PC-3 (cell line): ENCODE results near the gene ESPNL. TPM values are rescaled to one million over a fixed set of nuclear protein-coding genes. Genes with fewer than 3 reads are reported as not detected.

Source experiments
- ATAC-seq: fragments of 200-7000 bp; cut with Tn5 transposase; 2 replicates; pipeline ENCODE4 v1.9.1; 2020; ENCODE audit warnings: mild to moderate bottlenecking, moderate library complexity
- BruUV-seq: library from RNA; stranded (reverse); fragments of 400-500 nt; replicated peaks from 2 replicates; lab custom pipeline; 2021; lab: Mats Ljungman, UMichigan
- CTCF ChIA-PET: fragments of 300-600 bp; sonication (Branson Sonifier 250); formaldehyde crosslinking; loops from one replicate; lab custom pipeline; 2022; ENCODE audit warnings: antibody characterized with exemption; lab: Charles Lee
- POLR2A ChIA-PET: fragments of 300-600 bp; sonication (Branson Sonifier 250); formaldehyde crosslinking; loops from one replicate; lab custom pipeline; 2022; ENCODE audit warnings: antibody characterized with exemption; ENCODE audit not compliant: unreplicated experiment; lab: Charles Lee
- DNase-seq: peaks from one replicate; pipeline ENCODE4 v3.0.0-alpha.2; 2015
- H2AFZ ChIP-seq: fragments of 300-600 bp; sonication (generic); 2 replicates; pipeline ENCODE4 v1.6.0; 2016; ENCODE audit warnings: antibody characterized with exemption, low read length
- H3F3A ChIP-seq: fragments of 300-600 bp; sonication (generic); one replicate; pipeline ENCODE4 v1.6.0; 2017; ENCODE audit warnings: antibody characterized with exemption, low read length, control low read depth, mild to moderate bottlenecking; ENCODE audit not compliant: unreplicated experiment
- H3K27ac ChIP-seq: fragments of 300-600 bp; sonication (generic); 2 replicates; pipeline ENCODE4 v1.5.1; 2016; ENCODE audit warnings: mild to moderate bottlenecking, low read length
- H3K27me3 ChIP-seq: fragments of 300-600 bp; sonication (generic); 2 replicates; pipeline ENCODE4 v1.6.1; 2016; ENCODE audit warnings: low read length, mixed read lengths
- H3K36me3 ChIP-seq: fragments of 300-600 bp; sonication (generic); 2 replicates; pipeline ENCODE4 v1.6.1; 2016; ENCODE audit warnings: low read depth, mixed run types, low read length, mixed read lengths
- H3K4me1 ChIP-seq: fragments of 300-600 bp; sonication (generic); 2 replicates; pipeline ENCODE4 v1.5.1; 2016; ENCODE audit warnings: low read length; ENCODE audit not compliant: insufficient read depth
- H3K4me2 ChIP-seq: fragments of 300-600 bp; sonication (generic); 2 replicates; pipeline ENCODE4 v1.6.0; 2016; ENCODE audit warnings: low read length
- H3K4me3 ChIP-seq: fragments of 300-600 bp; sonication (generic); 2 replicates; pipeline ENCODE4 v1.5.1; 2016; ENCODE audit warnings: mild to moderate bottlenecking, low read length, mixed read lengths
- H3K79me2 ChIP-seq: fragments of 300-600 bp; sonication (generic); 2 replicates; pipeline ENCODE4 v1.6.1; 2017; ENCODE audit warnings: low read length, mixed read lengths
- H3K9ac ChIP-seq: fragments of 300-600 bp; sonication (generic); 2 replicates; pipeline ENCODE4 v1.6.0; 2016; ENCODE audit warnings: mild to moderate bottlenecking, low read length
- H3K9me2 ChIP-seq: fragments of 300-600 bp; sonication (generic); replicated peaks from 2 replicates; pipeline ENCODE4 v1.6.1; 2016; ENCODE audit warnings: mixed run types, low read length, mixed read lengths
- H3K9me3 ChIP-seq: fragments of 300-600 bp; sonication (generic); 2 replicates; pipeline ENCODE4 v1.6.1; 2016; ENCODE audit warnings: low read length, mixed read lengths
- H4K20me1 ChIP-seq: fragments of 300-600 bp; sonication (generic); 2 replicates; pipeline ENCODE4 v1.6.1; 2016; ENCODE audit warnings: low read length, mixed read lengths
- EZH2 ChIP-seq: fragments of 300-600 bp; sonication (generic); IDR thresholded peaks from one replicate; pipeline ENCODE4 v1.6.1; 2017; ENCODE audit warnings: antibody characterized with exemption, mild to moderate bottlenecking, low read length; ENCODE audit not compliant: unreplicated experiment
- EZH2phosphoT487 ChIP-seq: fragments of 300-600 bp; sonication (generic); IDR thresholded peaks from 2 replicates; pipeline ENCODE4 v1.6.1; 2018; ENCODE audit warnings: mild to moderate bottlenecking, antibody characterized with exemption, low read length, borderline replicate concordance
- intact Hi-C: fragments of 100-400 bp; cut with micrococcal nuclease; formaldehyde crosslinking; loops from 2 replicates; pipeline ENCODE4 v1.9.0; 2023
- total RNA-seq: library from RNA; depleted of rRNA; stranded (reverse); fragments of >200 nt; gene quantifications from 2 replicates; pipeline ENCODE4 v1.2.3, GENCODE V29; 2014
- TF ChIP-seq, protein P1 (sequence below): fragments of 300-600 bp; sonication (generic); conservative IDR thresholded peaks from 2 replicates; pipeline ENCODE4 v1.5.1; 2017; ENCODE audit warnings: antibody characterized with exemption, low read depth, mild to moderate bottlenecking, low read length

ESPNL gene
- total RNA-seq, 1 experiment from 2014 or later = not detected

DNA sequence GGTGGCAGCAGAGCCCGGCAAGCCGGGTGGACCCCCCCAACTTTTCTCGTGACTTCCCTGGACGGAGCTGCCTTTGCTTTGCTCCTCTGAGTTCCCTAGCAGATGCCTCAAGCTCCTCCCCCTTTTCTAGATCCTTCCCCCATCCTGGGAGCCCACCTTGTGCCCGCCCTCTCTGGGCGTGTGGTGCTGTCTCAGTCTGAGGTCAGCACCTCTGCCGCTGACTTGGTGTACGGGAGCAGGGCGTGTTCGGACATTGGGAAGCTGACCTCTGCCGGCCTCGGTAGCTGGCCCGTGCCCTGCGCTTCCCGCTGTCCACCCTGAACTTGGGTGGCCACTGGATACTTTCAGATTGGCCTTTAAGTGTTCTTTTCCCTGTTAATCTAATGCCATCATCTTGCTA is 19.6 kb upstream of the ESPNL start:
- peaks cover 9% of the 10 kb centered on the region for H3K36me3 ChIP-seq
- ChIA-PET CTCF (no interaction called here), POLR2A (no interaction called here)

DNA sequence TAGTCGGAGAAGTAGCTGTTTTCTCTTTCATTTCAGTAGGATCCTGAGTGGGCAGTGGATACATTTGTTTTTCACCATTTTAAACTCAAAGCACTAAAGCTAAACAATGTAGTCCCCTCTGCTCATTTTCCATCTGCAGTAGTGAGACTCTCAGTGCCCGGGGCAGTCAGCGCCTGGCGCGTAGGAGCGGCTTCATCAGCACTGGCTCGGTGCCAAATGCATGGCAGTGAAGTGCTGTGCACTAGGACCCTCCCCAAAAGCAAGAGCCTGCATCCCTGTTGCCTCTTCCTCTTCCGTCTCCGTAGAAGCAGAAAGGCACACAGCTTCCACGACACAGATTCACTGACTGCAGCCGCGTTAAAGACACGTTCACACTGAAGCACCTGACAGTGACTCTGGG is 19.0 kb upstream of the ESPNL start:
- BruUV-seq = no TSS peak
- H4K20me1 ChIP-seq = no peaks in the 10 kb centered on the region
- no peaks in the 10 kb centered on the region for H3F3A ChIP-seq
- no peaks in the 10 kb centered on the region for H3K79me2 ChIP-seq
- H3K4me3 ChIP-seq = no peak overlapping the region
- no peak overlapping the region for H2AFZ ChIP-seq
- intact Hi-C loops = no loop called here
- H3K4me1 ChIP-seq = peaks cover 11% of the 10 kb centered on the region; the same call in 1 of the 2 replicates
- no peaks in the 10 kb centered on the region for H3K9me2 ChIP-seq
- no peak overlapping the region for H3K9ac ChIP-seq
- TF ChIP-seq, protein P1, sequence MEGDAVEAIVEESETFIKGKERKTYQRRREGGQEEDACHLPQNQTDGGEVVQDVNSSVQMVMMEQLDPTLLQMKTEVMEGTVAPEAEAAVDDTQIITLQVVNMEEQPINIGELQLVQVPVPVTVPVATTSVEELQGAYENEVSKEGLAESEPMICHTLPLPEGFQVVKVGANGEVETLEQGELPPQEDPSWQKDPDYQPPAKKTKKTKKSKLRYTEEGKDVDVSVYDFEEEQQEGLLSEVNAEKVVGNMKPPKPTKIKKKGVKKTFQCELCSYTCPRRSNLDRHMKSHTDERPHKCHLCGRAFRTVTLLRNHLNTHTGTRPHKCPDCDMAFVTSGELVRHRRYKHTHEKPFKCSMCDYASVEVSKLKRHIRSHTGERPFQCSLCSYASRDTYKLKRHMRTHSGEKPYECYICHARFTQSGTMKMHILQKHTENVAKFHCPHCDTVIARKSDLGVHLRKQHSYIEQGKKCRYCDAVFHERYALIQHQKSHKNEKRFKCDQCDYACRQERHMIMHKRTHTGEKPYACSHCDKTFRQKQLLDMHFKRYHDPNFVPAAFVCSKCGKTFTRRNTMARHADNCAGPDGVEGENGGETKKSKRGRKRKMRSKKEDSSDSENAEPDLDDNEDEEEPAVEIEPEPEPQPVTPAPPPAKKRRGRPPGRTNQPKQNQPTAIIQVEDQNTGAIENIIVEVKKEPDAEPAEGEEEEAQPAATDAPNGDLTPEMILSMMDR = no peak
- TF ChIP-seq EZH2phosphoT487 (no peak), EZH2 (no peak)
- no peaks in the 10 kb centered on the region for H3K27me3 ChIP-seq
- no peak overlapping the region for H3K27ac ChIP-seq
- peaks cover 9% of the 10 kb centered on the region for H3K36me3 ChIP-seq
- no peaks in the 10 kb centered on the region for H3K9me3 ChIP-seq
- ChIA-PET CTCF (no interaction called here), POLR2A (no interaction called here)
- no peak overlapping the region for H3K4me2 ChIP-seq
- ATAC-seq (no peak), DNase-seq (no peak)

More for the DNA sequence above, 19.6 kb upstream of the ESPNL start:
- Histone ChIP-seq H3K27ac (no peak overlapping the region), H3K4me1 (peaks cover 16% of the 10 kb centered on the region; the same call in 1 of the 2 replicates), H3K27me3 (no peaks in the 10 kb centered on the region), H3F3A (no peaks in the 10 kb centered on the region), H3K79me2 (no peaks in the 10 kb centered on the region), H3K4me3 (no peak overlapping the region), H2AFZ (no peak overlapping the region), H3K9me2 (no peaks in the 10 kb centered on the region), H4K20me1 (no peaks in the 10 kb centered on the region), H3K9ac (no peak overlapping the region), H3K9me3 (no peaks in the 10 kb centered on the region), H3K4me2 (no peak overlapping the region)
- DNase-seq (no peak), ATAC-seq (no peak)
- TF ChIP-seq, protein P1 = no peak
- TF ChIP-seq EZH2 (no peak), EZH2phosphoT487 (no peak)
- intact Hi-C loops = no loop called here
- BruUV-seq = no TSS peak

DNA sequence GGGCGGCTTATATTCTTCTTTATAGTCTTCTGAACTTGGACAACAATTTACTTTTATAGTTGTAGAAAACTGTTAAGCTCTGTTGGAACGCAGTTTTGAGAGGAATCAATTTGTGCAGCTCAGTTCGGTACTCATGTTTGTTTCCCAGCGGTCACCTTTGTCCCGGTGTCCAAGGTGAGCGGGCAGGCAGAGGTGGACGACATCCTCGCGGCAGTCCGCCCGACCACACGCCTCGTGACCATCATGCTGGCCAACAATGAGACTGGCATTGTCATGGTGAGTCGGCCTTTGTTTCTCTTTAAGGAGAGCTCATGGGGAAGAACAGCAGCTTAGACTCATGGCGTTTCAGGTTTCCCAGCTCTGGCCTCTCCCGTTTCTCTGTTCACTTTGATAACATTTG is 18.6 kb upstream of the ESPNL start:
- Histone ChIP-seq H3K4me1 (peaks cover 11% of the 10 kb centered on the region; the same call in 1 of the 2 replicates), H3K9me2 (no peaks in the 10 kb centered on the region), H2AFZ (no peak overlapping the region), H3K9ac (no peak overlapping the region), H3K36me3 (peaks cover 9% of the 10 kb centered on the region), H3K27me3 (no peaks in the 10 kb centered on the region), H3F3A (no peaks in the 10 kb centered on the region), H3K79me2 (no peaks in the 10 kb centered on the region), H3K27ac (no peak overlapping the region), H4K20me1 (no peaks in the 10 kb centered on the region), H3K4me3 (no peak overlapping the region), H3K4me2 (no peak overlapping the region), H3K9me3 (no peaks in the 10 kb centered on the region)
- ChIA-PET POLR2A (no interaction called here), CTCF (no interaction called here)
- DNase-seq = no peak
- no TSS peak for BruUV-seq
- no peak for TF ChIP-seq EZH2phosphoT487
- TF ChIP-seq, protein P1 = no peak
- no peak for TF ChIP-seq EZH2
- intact Hi-C loops = no loop called here
- ATAC-seq = no peak
